ENCODE results near the gene EFCAB14. TPM values are rescaled to one million over a fixed set of nuclear protein-coding genes. Genes with fewer than 3 reads are reported as not detected.

EFCAB14 gene
- total RNA-seq, 1 experiment from 2014 or later = 95.4 TPM

GRCh38 chr1:46637444-46638083 is 81.3 kb downstream of the EFCAB14 start:
- H3K36me3 ChIP-seq (ENCODE audit: low read depth) = peaks cover 17% of the 10 kb centered on the region; the same call in 1 of the 2 replicates
- 0 out of 2 replicates have a peak, but pooled peaks cover 1% of the 10 kb centered on the region for H3F3A ChIP-seq (ENCODE audit: insufficient read depth, low read depth)
- H3K4me1 ChIP-seq (replicated peaks; ENCODE audit: insufficient read depth) = peaks cover 4% of the 10 kb centered on the region
- ChIA-PET CTCF (no interaction called here), POLR2A (ENCODE audit: unreplicated experiment) (interaction anchor here (0.6 kb wide), 1 partner anchor 739 kb away, joined by 3 read pairs; no protein-coding TSS in a partner anchor)
- no peak overlapping the region for H3K4me2 ChIP-seq
- no peaks in the 10 kb centered on the region for H3K9me2 ChIP-seq (ENCODE audit: insufficient read depth)
- TF ChIP-seq CTCF (conservative IDR thresholded peaks at IDR 0.05) = no peak
- TF ChIP-seq EZH2 (IDR thresholded peaks at IDR 0.05; ENCODE audit: low read depth) = no peak
- H3K4me3 ChIP-seq = no peak overlapping the region
- no peak overlapping the region for H2AFZ ChIP-seq
- no peak for DNase-seq
- H3K27ac ChIP-seq = no peak overlapping the region
- intact Hi-C loops (cut with micrococcal nuclease; ENCODE audit: unreplicated experiment) = no loop called here
- H4K20me1 ChIP-seq (ENCODE audit: insufficient read depth) = no peaks in the 10 kb centered on the region
- no TSS peak for BruUV-seq (replicated peaks)
- H3K27me3 ChIP-seq (ENCODE audit: insufficient read depth, low read depth) = no peaks in the 10 kb centered on the region
- no peaks in the 10 kb centered on the region for H3K79me2 ChIP-seq (ENCODE audit: low read depth)
- no peaks in the 10 kb centered on the region for H3K9me3 ChIP-seq (ENCODE audit: insufficient read depth, low read depth)

GRCh38 chr1:46635205-46635604 is 83.7 kb downstream of the EFCAB14 start:
- Histone ChIP-seq H3F3A (ENCODE audit: insufficient read depth, low read depth) (no peaks in the 10 kb centered on the region), H3K9me2 (ENCODE audit: insufficient read depth) (no peaks in the 10 kb centered on the region), H2AFZ (no peak overlapping the region), H3K36me3 (ENCODE audit: low read depth) (0 out of 2 replicates have a peak, but pooled peaks cover 9% of the 10 kb centered on the region), H4K20me1 (ENCODE audit: insufficient read depth) (no peaks in the 10 kb centered on the region), H3K4me2 (no peak overlapping the region), H3K4me1 (replicated peaks; ENCODE audit: insufficient read depth) (no peaks in the 10 kb centered on the region), H3K9me3 (ENCODE audit: insufficient read depth, low read depth) (no peaks in the 10 kb centered on the region), H3K27ac (no peak overlapping the region), H3K4me3 (no peak overlapping the region), H3K27me3 (ENCODE audit: insufficient read depth, low read depth) (no peaks in the 10 kb centered on the region), H3K79me2 (ENCODE audit: low read depth) (no peaks in the 10 kb centered on the region)
- BruUV-seq (replicated peaks) = no TSS peak
- ChIA-PET CTCF (interaction anchor here (0.6 kb wide), 1 partner anchor 8 kb away, joined by 3 read pairs; no protein-coding TSS in a partner anchor), POLR2A (ENCODE audit: unreplicated experiment) (no interaction called here)
- TF ChIP-seq EZH2 (IDR thresholded peaks at IDR 0.05; ENCODE audit: low read depth) (no peak), CTCF (conservative IDR thresholded peaks at IDR 0.05) (no peak)
- intact Hi-C loops (cut with micrococcal nuclease; ENCODE audit: unreplicated experiment) = no loop called here
- no peak for DNase-seq

- Histone ChIP-seq H3K27me3 (ENCODE audit: insufficient read depth, low read depth) (no peaks in the 10 kb centered on the region), H3K4me2 (no peak overlapping the region), H3K9me2 (ENCODE audit: insufficient read depth) (no peaks in the 10 kb centered on the region), H3K9me3 (ENCODE audit: insufficient read depth, low read depth) (no peaks in the 10 kb centered on the region), H3K4me3 (no peak overlapping the region), H3K79me2 (ENCODE audit: low read depth) (no peaks in the 10 kb centered on the region), H3F3A (ENCODE audit: insufficient read depth, low read depth) (no peaks in the 10 kb centered on the region), H2AFZ (no peak overlapping the region), H3K4me1 (replicated peaks; ENCODE audit: insufficient read depth) (no peaks in the 10 kb centered on the region), H3K27ac (no peak overlapping the region), H3K36me3 (ENCODE audit: low read depth) (0 out of 2 replicates have a peak, but pooled peaks cover 7% of the 10 kb centered on the region), H4K20me1 (ENCODE audit: insufficient read depth) (no peaks in the 10 kb centered on the region)
- DNase-seq = no peak
- no TSS peak for BruUV-seq (replicated peaks)
- intact Hi-C loops (cut with micrococcal nuclease; ENCODE audit: unreplicated experiment) = no loop called here
- POLR2A ChIA-PET (ENCODE audit: unreplicated experiment) = no interaction called here
- CTCF ChIA-PET = interaction anchor here (0.6 to 1.2 kb wide), 2 partner anchors 13 to 229 kb away, joined by 3 to 5 read pairs; no protein-coding TSS in a partner anchor
- TF ChIP-seq CTCF (conservative IDR thresholded peaks at IDR 0.05) (no peak), EZH2 (IDR thresholded peaks at IDR 0.05; ENCODE audit: low read depth) (no peak)
Observed at GRCh38 chr1:46630719-46631118, 88.2 kb downstream of the EFCAB14 start.

Other genes with a start within 250 kb of the EFCAB14 start
- gene DMBX1, start 229.3 kb downstream of the EFCAB14 start, total RNA-seq (2021) = 0.79 and 1.0 TPM in 2 replicates
- not detected in 2 replicates for gene KNCN, start 167.5 kb downstream of the EFCAB14 start, total RNA-seq (2021)
- gene MKNK1, start 114.8 kb downstream of the EFCAB14 start, total RNA-seq (2021) = 103 and 112 TPM in 2 replicates
- 33.9 and 35.2 TPM in 2 replicates for gene MOB3C, start 102.3 kb downstream of the EFCAB14 start, total RNA-seq (2021)
- gene ATPAF1, start 50.8 kb downstream of the EFCAB14 start, total RNA-seq (2021) = 47.0 and 50.3 TPM in 2 replicates
- 0.45 TPM in 1 of 2 replicates, not detected in the other for gene TEX38, start 47.3 kb downstream of the EFCAB14 start, total RNA-seq (2021)
- gene CYP4B1, start 79.9 kb upstream of the EFCAB14 start, total RNA-seq (2021) = 3.1 and 3.5 TPM in 2 replicates
- not detected in 2 replicates for gene CYP4A11, start 222.4 kb upstream of the EFCAB14 start, total RNA-seq (2021)

Data from PC-9 (cell line).